K562 (cell line): ENCODE data around the gene STK26. TPM values are rescaled to one million over a fixed set of nuclear protein-coding genes. Genes with fewer than 3 reads are reported as not detected.

ENCODE experiments used
- BRD4 ChIP-seq: fragments of 200-600 bp; sonication (generic); IDR thresholded peaks from 2 replicates; pipeline ENCODE4 v1.6.1; 2017; ENCODE audit warnings: inconsistent platforms
- E2F1 ChIP-seq: sonication (generic); formaldehyde crosslinking; IDR thresholded peaks from 2 replicates; pipeline ENCODE4 v1.8.1; 2023; ENCODE audit warnings: mild to moderate bottlenecking, missing genetic modification reagents, moderate library complexity
- EZH2 ChIP-seq: IDR thresholded peaks from 2 replicates; pipeline ENCODE4 v1.6.1; 2012; ENCODE audit warnings: low read depth, mild to moderate bottlenecking, inconsistent platforms, low read length, borderline replicate concordance
- FOSL1 ChIP-seq: fragments of 200-800 bp; sonication (Bioruptor generic); conservative IDR thresholded peaks from 2 replicates; pipeline ENCODE4 v1.6.1; 2016; ENCODE audit warnings: missing genetic modification characterization, missing compliant biosample characterization
- MNT ChIP-seq, 2 experiments: fragments of 450-650 bp; conservative IDR thresholded peaks; 2 replicates each; pipeline ENCODE4 v1.6.1; 2017; ENCODE audit warnings: mild to moderate bottlenecking in 2 of 2, moderate library complexity in 2 of 2
- NR2C2 ChIP-seq, 2 experiments: fragments of 200-800 bp in 1 of 2; sonication (Bioruptor generic) in 1 of 2; sonication (generic) in 1 of 2; formaldehyde crosslinking in 1 of 2; IDR thresholded peaks; 2 replicates each; pipeline versions ENCODE4 v1.6.1 to v1.8.0; 2016 to 2022; ENCODE audit warnings: mild to moderate bottlenecking in 1 of 2, missing compliant biosample characterization in 1 of 2, missing genetic modification characterization in 1 of 2, missing genetic modification reagents in 1 of 2
- POU5F1 ChIP-seq: fragments of 150-350 bp; IDR thresholded peaks from 2 replicates; pipeline ENCODE4 v1.6.1; 2014; ENCODE audit warnings: borderline replicate concordance, low read length, low read depth, mild to moderate bottlenecking; ENCODE audit not compliant: partially characterized antibody
- RHOXF2B ChIP-seq: fragments of 250-450 bp; sonication (Bioruptor Pico); conservative IDR thresholded peaks from 2 replicates; pipeline ENCODE4 v1.5.1; 2021
- SPI1 ChIP-seq: IDR thresholded peaks from 2 replicates; pipeline ENCODE4 v1.6.1; 2011; ENCODE audit warnings: low read depth, low read length, control low read depth, borderline replicate concordance
- ZBTB5 ChIP-seq: fragments of 450-650 bp; IDR thresholded peaks from 2 replicates; pipeline ENCODE4 v1.6.1; 2017; ENCODE audit warnings: antibody characterized with exemption
- ZNF318 ChIP-seq, 2 experiments: fragments of 450-650 bp; IDR thresholded peaks; 2 replicates each; pipeline ENCODE4 v1.6.1; 2016; ENCODE audit warnings: mild to moderate bottlenecking in 2 of 2, borderline replicate concordance in 1 of 2, low read depth in 1 of 2, moderate library complexity in 1 of 2
- polyA plus RNA-seq, 8 experiments: library from polyadenylated mRNA; depleted of rRNA in 4 of 8; stranded (reverse) in 5 of 8; unstranded in 3 of 8; fragments of >200 nt; fragmentation: Nextera tagmentation in 2 of 8; fragmentation: Illumina TruSeq in 1 of 8; extraction: Ambion mirVana in 2 of 8; extraction: Trizol in 1 of 8; gene quantifications; 2 replicates each; pipeline versions ENCODE4 v1.2.1 to v1.2.3, GENCODE V29; 2011 to 2014; ENCODE audit warnings: inconsistent platforms in 1 of 8, missing spikeins in 1 of 8
- total RNA-seq, 7 experiments: library from RNA; depleted of rRNA in 6 of 7; stranded (reverse); fragments of >200 nt in 6 of 7; fragmentation: Illumina TruSeq in 2 of 7; extraction: Trizol in 2 of 7; gene quantifications; 2 replicates each; pipeline versions ENCODE4 v1.2.1 to v1.2.3, GENCODE V29; 2011 to 2021; ENCODE audit warnings: low replicate concordance in 1 of 7

The STK26 gene
- total and polyA plus RNA-seq, 9 of the 15 experiments (the other 6 are each of a cell fraction or from before 2014, with no cell fraction given) = 28.1 to 72.9 (median 50.1) TPM

- no peak for TF ChIP-seq POU5F1
- TF ChIP-seq EZH2 = no peak
- peak; percentile 75 for TF ChIP-seq SPI1
- no peak for TF ChIP-seq E2F1 (CRISPR knock-in tag)
- TF ChIP-seq BRD4 = no peak
- TF ChIP-seq FOSL1 = 0 out of 2 replicates have a peak, but pooled peaks have one; percentile 15
- TF ChIP-seq RHOXF2B (CRISPR knock-in tag) = no peak
- TF ChIP-seq NR2C2 (CRISPR knock-in tag; IDR thresholded peaks at IDR 0.05) = no peak
- no peak for TF ChIP-seq NR2C2 (tag; IDR thresholded peaks at IDR 0.05)
- TF ChIP-seq ZBTB5 = no peak
- TF ChIP-seq MNT (conservative IDR thresholded peaks at IDR 0.05) = no peak
- no peak for TF ChIP-seq ZNF318 (IDR thresholded peaks at IDR 0.05; ENCODE audit: borderline replicate concordance in 1 of 2, low read depth in 1 of 2)
Measured at GRCh38 chrX:132009350-132009749, 13.8 kb upstream of the STK26 start (continued).
